HG02970 (cell line): Measurements from ENCODE around the gene C11orf52.
A peak's percentile ranks its signal among the peaks of the same experiment; 100 is the strongest.
"Not testable (repeated sequence)": the region's sequence is repeated elsewhere in the genome, so short reads cannot be mapped to it uniquely, and the experiment has no call there.

Experiments used
- ATAC-seq: cut with Tn5 transposase; IDR thresholded peaks from one replicate; pipeline ENCODE4 v1.9.1; 2021; ENCODE audit warnings: mild to moderate bottlenecking, moderate library complexity, moderate number of reproducible peaks; ENCODE audit not compliant: unreplicated experiment, low FRiP score

The C11orf52 gene

GRCh38 chr11:111912535-111912934 lies 6.2 kb upstream of the C11orf52 start, which contains the start of gene HSPB2:
Gene HSPB2, plus strand, starts transcription at chr11:111912734. Its CDS starts 96 bp downstream, at chr11:111912830.
- no peak for ATAC-seq

DNA sequence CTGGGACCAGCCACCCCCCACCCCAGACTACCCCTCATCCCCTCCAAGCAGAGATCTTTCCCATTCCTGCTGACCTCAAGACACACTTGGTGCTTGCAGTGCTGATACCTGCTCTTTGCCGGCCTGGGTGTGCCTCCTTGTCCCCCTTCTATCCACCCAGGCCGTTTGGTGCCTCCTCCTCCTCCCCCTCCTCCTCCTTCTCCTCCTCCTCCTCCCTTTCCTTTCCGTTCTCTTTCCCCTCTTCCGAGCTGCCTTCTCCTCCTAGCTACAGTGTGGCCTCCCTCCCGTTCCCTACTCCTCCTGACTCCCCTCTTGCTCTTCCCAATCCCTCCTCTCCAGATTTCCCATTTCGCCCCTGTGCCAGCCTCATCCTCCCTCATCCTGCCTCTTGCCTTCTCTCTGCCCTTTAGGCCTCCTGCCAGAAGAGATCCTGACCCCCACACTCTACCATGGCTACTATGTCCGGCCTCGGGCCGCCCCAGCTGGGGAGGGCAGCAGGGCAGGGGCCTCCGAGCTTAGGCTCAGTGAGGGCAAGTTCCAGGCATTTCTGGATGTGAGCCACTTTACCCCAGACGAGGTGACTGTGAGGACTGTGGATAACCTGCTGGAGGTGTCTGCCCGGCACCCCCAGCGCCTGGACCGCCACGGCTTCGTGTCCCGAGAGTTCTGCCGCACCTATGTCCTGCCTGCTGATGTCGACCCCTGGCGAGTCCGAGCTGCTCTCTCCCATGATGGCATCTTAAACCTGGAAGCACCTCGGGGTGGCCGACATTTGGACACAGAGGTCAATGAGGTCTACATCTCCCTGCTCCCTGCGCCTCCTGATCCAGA lies 5.5 kb upstream of the C11orf52 start:
- ATAC-seq: no peak

- ATAC-seq: no peak
Measured at GRCh38 chr11:111913997-111914396, 4.7 kb upstream of the C11orf52 start.

GRCh38 chr11:111916768-111917167 lies 1.9 kb upstream of the C11orf52 start:
- ATAC-seq: no peak

- ATAC-seq: no peak
Measured at GRCh38 chr11:111917312-111917711, 1.4 kb upstream of the C11orf52 start.

DNA sequence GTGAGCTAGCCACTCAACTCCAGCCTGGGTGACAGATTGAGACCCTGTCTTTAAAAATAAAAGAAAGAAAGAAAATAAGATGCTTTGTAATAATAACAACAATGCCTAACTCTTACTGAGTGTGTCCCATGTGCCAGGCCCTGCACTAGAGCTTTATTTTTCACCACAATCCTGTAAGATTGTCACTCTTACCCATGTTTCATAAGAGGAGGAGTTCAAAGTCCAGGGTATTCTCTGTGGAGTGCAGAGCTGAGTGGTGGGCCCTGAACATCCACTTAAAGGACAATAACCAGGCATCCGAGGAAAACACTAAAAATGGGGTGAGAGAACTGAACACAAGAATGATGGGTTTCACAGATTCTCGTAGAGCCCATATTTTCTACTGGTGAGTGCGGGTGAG lies 925 bp upstream of the C11orf52 start:
- no peak for ATAC-seq

- no peak for ATAC-seq
Measured at GRCh38 chr11:111920908-111921307, 2.2 kb downstream of the C11orf52 start.

GRCh38 chr11:111921541-111922230 lies 3.0 kb downstream of the C11orf52 start:
- ATAC-seq: no peak

GRCh38 chr11:111922803-111923202 lies 4.1 kb downstream of the C11orf52 start:
- ATAC-seq: no peak

GRCh38 chr11:111923351-111923788 lies 4.7 kb downstream of the C11orf52 start:
- no peak for ATAC-seq

- ATAC-seq: no peak
Measured at GRCh38 chr11:111923951-111924350, 5.2 kb downstream of the C11orf52 start.

DNA sequence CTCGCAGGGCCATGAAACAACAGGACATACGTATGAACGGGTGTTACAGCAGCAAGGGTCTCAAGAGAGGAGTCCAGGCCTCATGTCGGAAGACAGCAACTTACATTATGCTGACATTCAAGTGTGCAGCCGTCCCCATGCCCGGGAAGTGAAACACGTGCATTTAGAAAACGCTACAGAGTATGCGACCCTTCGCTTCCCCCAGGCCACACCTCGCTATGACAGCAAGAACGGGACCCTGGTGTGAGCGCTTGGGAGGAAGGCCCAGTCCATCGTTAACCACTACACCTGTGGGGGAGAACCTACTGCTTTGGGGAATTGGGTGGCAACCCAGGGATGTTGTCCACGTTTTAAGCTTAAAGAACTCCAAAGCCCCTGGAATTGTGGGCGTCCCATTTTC lies 7.2 kb downstream of the C11orf52 start:
- no peak for ATAC-seq

- ATAC-seq: peak; percentile 92
Measured at GRCh38 chr11:111926505-111927391, 8.0 kb downstream of the C11orf52 start.

DNA sequence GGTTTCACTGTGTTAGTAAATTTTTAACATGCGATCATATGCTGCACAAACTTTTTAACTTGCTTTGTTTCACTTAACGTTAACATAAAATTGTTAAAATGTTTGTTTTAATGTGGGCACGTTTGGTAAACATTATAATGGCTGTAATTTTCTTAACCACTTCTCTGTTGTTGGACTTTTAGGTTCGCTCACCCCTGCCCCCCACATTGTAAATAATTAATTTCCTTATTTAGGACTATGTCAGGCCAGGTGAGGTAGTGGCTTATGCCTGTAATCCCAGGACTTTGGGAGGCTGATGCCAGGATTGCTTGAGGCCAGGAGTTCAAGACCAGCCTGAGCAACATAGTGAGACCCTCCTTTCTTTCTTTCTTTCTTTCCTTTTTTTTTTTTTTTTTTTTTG lies 11.8 kb downstream of the C11orf52 start:
- no peak for ATAC-seq

DNA sequence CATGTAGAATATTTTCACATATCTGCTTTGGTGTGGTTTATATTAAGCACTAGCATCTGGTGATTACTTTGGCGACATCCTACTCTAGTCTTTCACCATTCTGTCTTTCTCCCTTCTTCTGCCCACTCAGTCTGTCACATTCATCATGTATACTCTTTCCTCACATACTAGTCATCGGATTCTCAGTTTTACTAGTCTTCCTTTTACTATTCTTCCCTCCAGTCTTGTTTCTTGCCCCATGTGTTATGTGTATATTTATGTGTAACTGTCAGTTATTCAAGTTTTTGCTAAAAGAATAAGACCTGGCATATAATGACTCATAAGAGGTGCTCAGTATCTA lies 13.9 kb downstream of the C11orf52 start:
- no peak for ATAC-seq

GRCh38 chr11:111933176-111933575 lies 14.5 kb downstream of the C11orf52 start:
- ATAC-seq: not testable (repeated sequence)

- ATAC-seq: no peak
Measured at GRCh38 chr11:111933872-111934271, 15.2 kb downstream of the C11orf52 start.

DNA sequence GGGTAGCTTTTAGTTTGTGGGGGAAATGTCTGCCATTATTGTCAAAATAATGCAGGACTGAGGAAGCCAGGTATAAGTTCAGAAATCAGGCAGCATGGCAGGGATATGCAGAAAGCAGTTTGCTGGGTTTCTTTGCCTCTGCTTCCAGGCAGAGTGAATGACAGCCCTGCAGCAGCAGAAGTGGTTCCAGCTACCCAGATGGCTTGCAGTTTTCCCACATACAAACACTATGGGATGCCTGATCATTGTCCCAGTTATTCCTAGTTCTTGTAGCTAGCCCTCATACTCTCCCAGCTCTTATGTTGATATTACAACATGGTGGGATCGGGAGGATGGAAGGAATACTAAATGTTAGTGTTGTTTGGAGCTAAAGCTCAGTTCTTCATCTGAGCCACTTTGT lies 15.6 kb downstream of the C11orf52 start:
- no peak for ATAC-seq

DNA sequence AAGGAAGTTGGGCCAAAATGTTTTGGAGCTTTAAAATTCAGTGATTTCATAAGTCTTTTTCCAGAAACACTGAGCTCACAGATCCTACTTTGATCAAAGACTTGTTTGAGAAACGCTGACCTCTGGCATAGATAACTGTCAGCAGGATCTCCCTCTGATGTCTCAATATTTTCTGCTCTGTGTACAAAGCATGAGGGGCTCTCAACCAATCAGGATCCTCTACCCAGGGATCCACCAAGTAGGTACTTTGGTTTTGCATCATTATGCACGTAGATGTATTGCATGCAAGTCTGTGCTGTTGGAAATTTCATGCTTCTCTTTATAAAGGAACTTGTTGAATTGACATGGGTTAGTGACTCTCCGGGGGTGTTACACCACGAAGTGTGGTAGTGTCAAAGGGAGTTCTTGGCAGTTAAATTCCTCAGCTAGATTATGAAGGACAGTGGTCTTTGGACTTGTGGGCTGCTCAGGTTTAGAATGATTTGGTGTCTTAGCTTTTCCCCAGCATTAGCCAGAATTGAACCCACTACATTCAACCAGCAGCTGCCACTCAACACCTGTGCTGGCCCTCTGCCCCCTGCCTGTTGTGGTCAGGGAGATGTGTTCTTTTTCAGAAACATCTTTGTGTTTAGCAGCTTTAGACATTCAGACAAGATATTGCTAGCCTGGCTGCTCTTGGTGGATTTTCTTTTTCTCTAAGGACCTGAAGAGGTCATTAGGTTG lies 16.8 kb downstream of the C11orf52 start:
- ATAC-seq: no peak

GRCh38 chr11:111936040-111936540 lies 17.4 kb downstream of the C11orf52 start:
- ATAC-seq: no peak
